ENCODE results near the gene DCANP1.
A peak's percentile ranks its signal among the peaks of the same experiment; 100 is the strongest.
"Not testable (repeated sequence)": the region's sequence is repeated elsewhere in the genome, so short reads cannot be mapped to it uniquely, and the experiment has no call there.

Gene DCANP1

GRCh38 chr5:135447298-135447929, at the start of gene DCANP1:
Gene DCANP1, minus strand, starts transcription at chr5:135447348. Its CDS starts 240 bp downstream, at chr5:135447108.
- no peaks in the 10 kb centered on the region for H3K27me3 ChIP-seq (ENCODE audit: control insufficient read depth, insufficient read depth, low read length)
- no CpG with 5 or more reads among the region's 5 CpGs for WGBS (ENCODE audit: insufficient coverage, insufficient read length)

GRCh38 chr5:135495531-135495930, 48.4 kb upstream of the DCANP1 start:
- not testable (repeated sequence) for DNase-seq (ENCODE audit: low read depth, low spot score)

More at GRCh38 chr5:135447298-135447929, at the start of gene DCANP1:
- no peak within 1 kb of the TSS for H3K27ac ChIP-seq (ENCODE audit: low read length)
- no peak within 1 kb of the TSS for H3K4me3 ChIP-seq (ENCODE audit: low read length)
- no peaks in the 10 kb centered on the region for H3K36me3 ChIP-seq (ENCODE audit: control insufficient read depth, insufficient read depth, low read length)
- no peak for DNase-seq (ENCODE audit: low read depth, low spot score)
- no peaks in the 10 kb centered on the region; the same call in 1 of the 2 replicates for H3K4me1 ChIP-seq (ENCODE audit: control insufficient read depth, insufficient read depth, low read length)
- H3K9me3 ChIP-seq (ENCODE audit: control insufficient read depth, insufficient read depth, low read length): no peaks in the 10 kb centered on the region

GRCh38 chr5:135494196-135494595, 47.0 kb upstream of the DCANP1 start:
- H3K36me3 ChIP-seq (ENCODE audit: control insufficient read depth, insufficient read depth, low read length): no peaks in the 10 kb centered on the region
- peaks cover 16% of the 10 kb centered on the region for H3K4me1 ChIP-seq (ENCODE audit: control insufficient read depth, insufficient read depth, low read length)
- H3K27ac ChIP-seq (ENCODE audit: low read length): no peak overlapping the region
- no CpG with 5 or more reads among the region's 5 CpGs for WGBS (ENCODE audit: insufficient coverage, insufficient read length)
- no peaks in the 10 kb centered on the region for H3K9me3 ChIP-seq (ENCODE audit: control insufficient read depth, insufficient read depth, low read length)
- peaks cover 73% of the 10 kb centered on the region for H3K27me3 ChIP-seq (ENCODE audit: control insufficient read depth, insufficient read depth, low read length)
- H3K4me3 ChIP-seq (ENCODE audit: low read length): no peak overlapping the region
- DNase-seq (ENCODE audit: low read depth, low spot score): no peak

More at GRCh38 chr5:135495531-135495930, 48.4 kb upstream of the DCANP1 start:
- not testable (repeated sequence) for H3K9me3 ChIP-seq (ENCODE audit: control insufficient read depth, insufficient read depth, low read length); H3K36me3 ChIP-seq (ENCODE audit: control insufficient read depth, insufficient read depth, low read length); H3K27ac ChIP-seq (ENCODE audit: low read length); H3K4me1 ChIP-seq (ENCODE audit: control insufficient read depth, insufficient read depth, low read length); H3K4me3 ChIP-seq (ENCODE audit: low read length)
- H3K27me3 ChIP-seq (ENCODE audit: control insufficient read depth, insufficient read depth, low read length): peaks cover 60% of the 10 kb centered on the region
- WGBS (ENCODE audit: insufficient coverage, insufficient read length): no CpG with 5 or more reads among the region's 4 CpGs

GRCh38 chr5:135493406-135494180, 46.4 kb upstream of the DCANP1 start:
- Histone ChIP-seq H3K27me3 (ENCODE audit: control insufficient read depth, insufficient read depth, low read length) (peaks cover 77% of the 10 kb centered on the region), H3K4me3 (ENCODE audit: low read length) (no peak overlapping the region), H3K9me3 (ENCODE audit: control insufficient read depth, insufficient read depth, low read length) (no peaks in the 10 kb centered on the region), H3K4me1 (ENCODE audit: control insufficient read depth, insufficient read depth, low read length) (peaks cover 16% of the 10 kb centered on the region), H3K27ac (ENCODE audit: low read length) (no peak overlapping the region), H3K36me3 (ENCODE audit: control insufficient read depth, insufficient read depth, low read length) (no peaks in the 10 kb centered on the region)
- DNase-seq (ENCODE audit: low read depth, low spot score): no peak
- WGBS (ENCODE audit: insufficient coverage, insufficient read length): no CpG with 5 or more reads among the region's 8 CpGs

GRCh38 chr5:135492319-135492626, 45.1 kb upstream of the DCANP1 start:
- H3K36me3 ChIP-seq (ENCODE audit: control insufficient read depth, insufficient read depth, low read length): no peaks in the 10 kb centered on the region
- WGBS (ENCODE audit: insufficient coverage, insufficient read length): no CpG with 5 or more reads among the region's 3 CpGs
- no peak overlapping the region for H3K4me3 ChIP-seq (ENCODE audit: low read length)
- no peak overlapping the region for H3K27ac ChIP-seq (ENCODE audit: low read length)
- peaks cover 18% of the 10 kb centered on the region for H3K4me1 ChIP-seq (ENCODE audit: control insufficient read depth, insufficient read depth, low read length)
- no peaks in the 10 kb centered on the region for H3K9me3 ChIP-seq (ENCODE audit: control insufficient read depth, insufficient read depth, low read length)
- no peak for DNase-seq (ENCODE audit: low read depth, low spot score)
- H3K27me3 ChIP-seq (ENCODE audit: control insufficient read depth, insufficient read depth, low read length): peaks cover 82% of the 10 kb centered on the region

- peaks cover 85% of the 10 kb centered on the region for H3K27me3 ChIP-seq (ENCODE audit: control insufficient read depth, insufficient read depth, low read length)
- H3K27ac ChIP-seq (ENCODE audit: low read length): no peak overlapping the region
- no peaks in the 10 kb centered on the region for H3K9me3 ChIP-seq (ENCODE audit: control insufficient read depth, insufficient read depth, low read length)
- no CpG with 5 or more reads among the region's 40 CpGs for WGBS (ENCODE audit: insufficient coverage, insufficient read length)
- H3K4me1 ChIP-seq (ENCODE audit: control insufficient read depth, insufficient read depth, low read length): peaks cover 18% of the 10 kb centered on the region
- no peaks in the 10 kb centered on the region for H3K36me3 ChIP-seq (ENCODE audit: control insufficient read depth, insufficient read depth, low read length)
- peak overlapping the region; percentile 20; the same call in 1 of the 2 replicates for H3K4me3 ChIP-seq (ENCODE audit: low read length)
- DNase-seq (ENCODE audit: low read depth, low spot score): no peak
Measured at GRCh38 chr5:135491552-135492318, 44.6 kb upstream of the DCANP1 start.

GRCh38 chr5:135491038-135491551, 43.9 kb upstream of the DCANP1 start:
- H3K4me3 ChIP-seq (ENCODE audit: low read length): no peak overlapping the region; the same call in 1 of the 2 replicates
- H3K36me3 ChIP-seq (ENCODE audit: control insufficient read depth, insufficient read depth, low read length): no peaks in the 10 kb centered on the region
- no peak overlapping the region for H3K27ac ChIP-seq (ENCODE audit: low read length)
- no peak for DNase-seq (ENCODE audit: low read depth, low spot score)
- H3K4me1 ChIP-seq (ENCODE audit: control insufficient read depth, insufficient read depth, low read length): peaks cover 18% of the 10 kb centered on the region
- H3K9me3 ChIP-seq (ENCODE audit: control insufficient read depth, insufficient read depth, low read length): no peaks in the 10 kb centered on the region
- peaks cover 89% of the 10 kb centered on the region for H3K27me3 ChIP-seq (ENCODE audit: control insufficient read depth, insufficient read depth, low read length)
- WGBS (ENCODE audit: insufficient coverage, insufficient read length): no CpG with 5 or more reads among the region's 14 CpGs

- DNase-seq (ENCODE audit: low read depth, low spot score): no peak
- no CpG with 5 or more reads among the region's 49 CpGs for WGBS (ENCODE audit: insufficient coverage, insufficient read length)
- no peak overlapping the region for H3K27ac ChIP-seq (ENCODE audit: low read length)
- no peak overlapping the region; the same call in 1 of the 2 replicates for H3K4me3 ChIP-seq (ENCODE audit: low read length)
- H3K4me1 ChIP-seq (ENCODE audit: control insufficient read depth, insufficient read depth, low read length): peaks cover 18% of the 10 kb centered on the region
- H3K36me3 ChIP-seq (ENCODE audit: control insufficient read depth, insufficient read depth, low read length): no peaks in the 10 kb centered on the region
- no peaks in the 10 kb centered on the region for H3K9me3 ChIP-seq (ENCODE audit: control insufficient read depth, insufficient read depth, low read length)
- H3K27me3 ChIP-seq (ENCODE audit: control insufficient read depth, insufficient read depth, low read length): peaks cover 95% of the 10 kb centered on the region
Measured at GRCh38 chr5:135490245-135491037, 43.3 kb upstream of the DCANP1 start.

GRCh38 chr5:135489466-135490244, 42.5 kb upstream of the DCANP1 start:
- H3K4me3 ChIP-seq (ENCODE audit: low read length): no peak overlapping the region; the same call in 1 of the 2 replicates
- H3K4me1 ChIP-seq (ENCODE audit: control insufficient read depth, insufficient read depth, low read length): peaks cover 18% of the 10 kb centered on the region
- no peak overlapping the region for H3K27ac ChIP-seq (ENCODE audit: low read length)
- no peaks in the 10 kb centered on the region for H3K36me3 ChIP-seq (ENCODE audit: control insufficient read depth, insufficient read depth, low read length)
- H3K9me3 ChIP-seq (ENCODE audit: control insufficient read depth, insufficient read depth, low read length): no peaks in the 10 kb centered on the region
- no peak for DNase-seq (ENCODE audit: low read depth, low spot score)
- peaks cover 94% of the 10 kb centered on the region for H3K27me3 ChIP-seq (ENCODE audit: control insufficient read depth, insufficient read depth, low read length)
- WGBS (ENCODE audit: insufficient coverage, insufficient read length): no CpG with 5 or more reads among the region's 53 CpGs
